B cell (primary cell): Measurements from ENCODE around the gene SELENOV. TPM values are rescaled to one million over a fixed set of nuclear protein-coding genes. Genes with fewer than 3 reads are reported as not detected.

ENCODE experiments used
- ATAC-seq: fragments of 200-7000 bp; cut with Tn5 transposase; one replicate; pipeline ENCODE4 v1.10.0; 2021; ENCODE audit warnings: low read depth, mild to moderate bottlenecking, moderate number of reproducible peaks, moderate library complexity
- CTCF ChIA-PET: fragments of 350-600 bp; sonication (Branson Sonifier 250); formaldehyde crosslinking; loops from one replicate; lab custom pipeline; 2021; ENCODE audit warnings: antibody characterized with exemption, inconsistent platforms; lab: Charles Lee
- POLR2A ChIA-PET: fragments of 350-600 bp; sonication (Branson Sonifier 250); formaldehyde crosslinking; loops from one replicate; lab custom pipeline; 2021; ENCODE audit warnings: antibody characterized with exemption; lab: Charles Lee
- DNase-seq: peaks from one replicate; pipeline ENCODE4 v3.0.0; 2013
- H2AFZ ChIP-seq: 2 replicates; pipeline ENCODE4 v1.6.1; 2012; ENCODE audit warnings: mild to moderate bottlenecking, low read depth, low read length; ENCODE audit not compliant: insufficient read depth, poor library complexity, severe bottlenecking
- H3K27ac ChIP-seq, 2 donors: 1 replicate in 1 of 2; 2 replicates in 1 of 2; pipeline ENCODE4 v1.5.1; 2012 to 2013; ENCODE audit warnings: low read length in 2 of 2, mild to moderate bottlenecking in 2 of 2, moderate library complexity in 1 of 2
- H3K27me3 ChIP-seq, 4 experiments: fragments of 200-600 bp in 1 of 4; sonication (generic) in 1 of 4; replicated peaks in 1 of 4; 1 replicate in 2 of 4; 2 replicates in 2 of 4; pipeline versions ENCODE4 v1.6.1 to v1.7.0; 2013 to 2016; ENCODE audit warnings: low read length in 3 of 4, mild to moderate bottlenecking in 2 of 4, mixed read lengths in 1 of 4, moderate library complexity in 1 of 4; ENCODE audit not compliant: insufficient read depth in 4 of 4, control insufficient read depth in 3 of 4; ENCODE audit errors: control extremely low read depth in 1 of 4
- H3K36me3 ChIP-seq, 2 experiments: replicated peaks in 1 of 2; 1 replicate in 1 of 2; 2 replicates in 1 of 2; pipeline versions ENCODE4 v1.6.1 to v1.7.1; 2013; ENCODE audit warnings: low read length in 1 of 2; ENCODE audit not compliant: insufficient read depth in 2 of 2, control insufficient read depth in 1 of 2; ENCODE audit errors: control extremely low read depth in 1 of 2, extremely low read depth in 1 of 2
- H3K4me1 ChIP-seq, 2 donors: fragments of 200-600 bp in 1 of 2; sonication (generic) in 1 of 2; 1 replicate in 1 of 2; 2 replicates in 1 of 2; pipeline versions ENCODE4 v1.5.1 to v1.6.1; 2013 to 2017; ENCODE audit warnings: low read length in 2 of 2; ENCODE audit not compliant: control insufficient read depth in 2 of 2, insufficient read depth in 2 of 2
- H3K4me2 ChIP-seq: replicated peaks from 2 replicates; pipeline ENCODE3; 2012; ENCODE audit warnings: mild to moderate bottlenecking, low read depth, low read length; ENCODE audit not compliant: poor library complexity, severe bottlenecking
- H3K4me3 ChIP-seq, 5 experiments: fragments of 200-600 bp in 1 of 5; sonication (generic) in 1 of 5; 1 replicate in 3 of 5; 2 replicates in 2 of 5; pipeline versions ENCODE4 v1.5.1 to v1.7.0; 2011 to 2016; ENCODE audit warnings: low read length in 4 of 5, mild to moderate bottlenecking in 4 of 5, low read depth in 2 of 5, control low read depth in 1 of 5, moderate library complexity in 1 of 5; ENCODE audit not compliant: insufficient read depth in 1 of 5; ENCODE audit errors: control extremely low read depth in 1 of 5, extremely low read depth in 1 of 5
- H3K79me2 ChIP-seq: fragments of 200-600 bp; sonication (generic); one replicate; pipeline ENCODE4 v1.6.0; 2016; ENCODE audit warnings: low read length; ENCODE audit not compliant: control insufficient read depth, insufficient read depth
- H3K9ac ChIP-seq: fragments of 200-600 bp; sonication (generic); 2 replicates; pipeline ENCODE4 v1.6.1; 2017; ENCODE audit warnings: mild to moderate bottlenecking, low read length, moderate library complexity
- H3K9me3 ChIP-seq, 3 donors: one replicate each; pipeline versions ENCODE4 v1.6.1 to v1.7.1; 2013; ENCODE audit warnings: low read length in 2 of 3; ENCODE audit not compliant: control insufficient read depth in 2 of 3, insufficient read depth in 1 of 3; ENCODE audit errors: control extremely low read depth in 1 of 3
- H4K20me1 ChIP-seq: 2 replicates; pipeline ENCODE4 v1.6.0; 2012; ENCODE audit warnings: mild to moderate bottlenecking, low read length; ENCODE audit not compliant: insufficient read depth, control insufficient read depth, poor library complexity, severe bottlenecking
- H3K27ac Mint-ChIP-seq: one replicate; pipeline ENCODE4 v1.8.0; 2021; ENCODE audit warnings: mixed read lengths
- H3K27me3 Mint-ChIP-seq: one replicate; pipeline ENCODE4 v1.8.0; 2021; ENCODE audit warnings: mixed read lengths
- H3K4me1 Mint-ChIP-seq: one replicate; pipeline ENCODE4 v1.8.0; 2021; ENCODE audit warnings: mixed read lengths
- H3K4me3 Mint-ChIP-seq: one replicate; pipeline ENCODE4 v1.8.0; 2021; ENCODE audit warnings: mixed read lengths
- H3K9me3 Mint-ChIP-seq: one replicate; pipeline ENCODE4 v1.8.0; 2022; ENCODE audit warnings: mixed read lengths; ENCODE audit not compliant: insufficient read depth
- CTCF ChIP-seq: fragments of 200-600 bp; IDR thresholded peaks from one replicate; pipeline ENCODE4 v1.8.0; 2022; ENCODE audit warnings: antibody characterized with exemption, mild to moderate bottlenecking
- EZH2 ChIP-seq: IDR thresholded peaks from 2 replicates; pipeline ENCODE4 v1.6.1; 2012; ENCODE audit warnings: borderline replicate concordance, low read depth, mild to moderate bottlenecking, moderate library complexity, low read length; ENCODE audit not compliant: insufficient read depth, poor library complexity, severe bottlenecking
- WGBS: methylation state at CpG from one replicate; pipeline ENCODE4 v1.1.5; 2013; ENCODE audit warnings: missing lambda C conversion rate; ENCODE audit not compliant: insufficient coverage; 5-methylcytosine and 5-hydroxymethylcytosine counted together
- intact Hi-C: fragments of 100-400 bp; cut with micrococcal nuclease; formaldehyde crosslinking; loops from one replicate; pipeline ENCODE4 v1.10.0; 2022
- polyA plus RNA-seq: library from polyadenylated mRNA; depleted of rRNA; stranded (reverse); fragments of >200 nt; gene quantifications from 2 replicates; pipeline ENCODE4 v1.2.3, GENCODE V29; 2012
- total RNA-seq, 2 donors: library from RNA; stranded (reverse); fragments of 120-200 nt in 1 of 2; gene quantifications; 1 replicate in 1 of 2; 2 replicates in 1 of 2; pipeline versions ENCODE4 v1.2.3 to v1.2.4, GENCODE V29; 2013 to 2022

SELENOV gene
- total and polyA plus RNA-seq, 2 donors (not counting 1 experiment from before 2014, with no cell fraction given), result not detected

DNA sequence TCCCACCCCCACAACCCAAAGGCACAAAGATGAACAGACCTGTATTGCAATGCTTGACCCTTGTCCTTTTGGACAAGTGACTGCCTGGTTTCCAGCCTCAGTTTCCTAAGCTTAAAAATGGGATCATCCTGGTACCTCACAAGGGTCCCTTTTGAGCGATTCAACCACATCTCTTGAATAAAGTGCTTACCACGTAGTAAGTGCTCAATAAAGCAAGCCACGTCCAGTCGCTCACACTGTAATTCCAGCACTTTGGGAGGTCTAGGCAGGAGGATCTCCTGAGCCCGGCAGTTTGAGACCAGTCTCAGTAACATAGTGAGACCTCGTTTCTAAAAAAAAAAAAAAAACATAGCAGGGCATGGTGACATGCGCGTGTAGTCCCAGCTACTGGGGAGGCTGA, 15.0 kb upstream of the SELENOV start:
- Mint-ChIP-seq H3K9me3 (no peaks in the 10 kb centered on the region), H3K4me3 (peak overlapping the region; percentile 85), H3K27ac (no peak overlapping the region), H3K27me3 (peaks cover 44% of the 10 kb centered on the region), H3K4me1 (peaks cover 25% of the 10 kb centered on the region)
- peaks cover 0 to 11% (median 0%) of the 10 kb centered on the region in 3 donors for H3K9me3 ChIP-seq
- H4K20me1 ChIP-seq, result no peaks in the 10 kb centered on the region
- ChIA-PET POLR2A (no interaction called here), CTCF (interaction anchor here (0.8 to 2.4 kb wide), 4 partner anchors 25 to 153 kb away, joined by 3 to 9 read pairs (median 6); partner anchors contain the start of gene EID2B)
- no peak overlapping the region for H2AFZ ChIP-seq
- DNase-seq (no peak), ATAC-seq (no peak)
- H3K27ac ChIP-seq, result no peak overlapping the region
- no peaks in the 10 kb centered on the region for H3K36me3 ChIP-seq
- H3K4me3 ChIP-seq, result no peak overlapping the region
- H3K4me1 ChIP-seq, result peaks cover 27 to 31% of the 10 kb centered on the region in 2 donors
- peak overlapping the region; percentile 62 for H3K9ac ChIP-seq
- TF ChIP-seq CTCF (no peak), EZH2 (peak; percentile 11)
- no peaks in the 10 kb centered on the region for H3K79me2 ChIP-seq
- WGBS, result 70% methylated on average over 6 of the region's 8 CpGs
- peak overlapping the region; percentile 96 for H3K4me2 ChIP-seq
- intact Hi-C loops, result loop anchor here (2.0 kb wide), 2 partner anchors 19 to 33 kb away; partner anchors contain the start of genes EID2B and TIMM50
- H3K27me3 ChIP-seq, result peaks cover 0 to 64% (median 30%) of the 10 kb centered on the region in 4 experiments

GRCh38 chr19:39500543-39500942, 14.4 kb upstream of the SELENOV start:
- Histone ChIP-seq H3K79me2 (no peaks in the 10 kb centered on the region), H3K9me3 (peaks cover 0 to 11% (median 0%) of the 10 kb centered on the region in 3 donors), H2AFZ (no peak overlapping the region), H3K27ac (no peak overlapping the region), H3K27me3 (peaks cover 0 to 70% (median 30%) of the 10 kb centered on the region in 4 experiments), H3K4me1 (peaks cover 27 to 31% of the 10 kb centered on the region in 2 donors), H3K9ac (no peak overlapping the region), H3K4me2 (no peak overlapping the region), H3K4me3 (no peak overlapping the region), H3K36me3 (no peaks in the 10 kb centered on the region), H4K20me1 (no peaks in the 10 kb centered on the region)
- TF ChIP-seq CTCF, result no peak
- no peak for TF ChIP-seq EZH2
- intact Hi-C loops, result no loop called here
- 40% methylated on average over 2 of the region's 4 CpGs for WGBS
- peaks cover 25% of the 10 kb centered on the region for H3K4me1 Mint-ChIP-seq
- DNase-seq (no peak), ATAC-seq (no peak)
- ChIA-PET CTCF (interaction anchor here (0.6 to 2.4 kb wide), 5 partner anchors 26 to 293 kb away, joined by 3 to 9 read pairs (median 4); partner anchors contain the start of gene EID2B), POLR2A (interaction anchor here (0.5 kb wide), 1 partner anchor 16 kb away, joined by 4 read pairs; no protein-coding TSS in a partner anchor)
- no peak overlapping the region for H3K27ac Mint-ChIP-seq
- peak overlapping the region; percentile 64 for H3K4me3 Mint-ChIP-seq
- no peaks in the 10 kb centered on the region for H3K9me3 Mint-ChIP-seq
- H3K27me3 Mint-ChIP-seq, result peaks cover 45% of the 10 kb centered on the region
